Ascending aorta (tissue), 2 donors: ENCODE data around the gene MYMK. TPM values are rescaled to one million over a fixed set of nuclear protein-coding genes. Genes with fewer than 3 reads are reported as not detected.
A peak's percentile ranks its signal among the peaks of the same experiment; 100 is the strongest.

Source experiments
- DNase-seq, 2 donors: peaks; one replicate each; pipeline ENCODE4 v3.0.0-alpha.2; 2019; ENCODE audit warnings: low spot score in 2 of 2
- H3K27ac ChIP-seq, 2 donors: fragments of 200-600 bp; sonication (generic); one replicate each; pipeline ENCODE4 v1.5.1; 2016 to 2017; ENCODE audit warnings: mild to moderate bottlenecking in 1 of 2
- H3K27me3 ChIP-seq: fragments of 200-600 bp; sonication (generic); one replicate; pipeline ENCODE4 v1.5.1; 2017
- H3K36me3 ChIP-seq, 2 donors: fragments of 200-600 bp; sonication (generic); one replicate each; pipeline ENCODE4 v1.5.1; 2016
- H3K4me1 ChIP-seq, 2 donors: fragments of 200-600 bp; sonication (generic); one replicate each; pipeline ENCODE4 v1.5.1; 2016 to 2017; ENCODE audit warnings: mild to moderate bottlenecking in 1 of 2
- H3K4me3 ChIP-seq, 2 donors: fragments of 200-600 bp; sonication (generic); one replicate each; pipeline ENCODE4 v1.5.1; 2016 to 2017; ENCODE audit warnings: mild to moderate bottlenecking in 1 of 2
- H3K9me3 ChIP-seq, 2 donors: fragments of 200-600 bp; sonication (generic); one replicate each; pipeline ENCODE4 v1.5.1; 2016
- intact Hi-C: fragments of 100-400 bp; cut with DNase I; formaldehyde crosslinking; loops from one replicate; pipeline ENCODE4 v1.15.1; 2023
- total RNA-seq: library from RNA; depleted of rRNA; stranded (reverse); fragments of >200 nt; gene quantifications from one replicate; pipeline ENCODE4 v1.1.0, GENCODE V29; 2016
- TF ChIP-seq, protein P1 (sequence below), 3 experiments: fragments of 200-600 bp in 2 of 3; fragments of 450-650 bp in 1 of 3; sonication (generic) in 2 of 3; IDR thresholded peaks; one replicate each; pipeline ENCODE4 v1.5.1; 2016 to 2019; ENCODE audit warnings: antibody characterized with exemption in 3 of 3, mild to moderate bottlenecking in 1 of 3, moderate library complexity in 1 of 3

Gene MYMK
- total RNA-seq, 1 donor from 2014 or later, result not detected

GRCh38 chr9:133484671-133485437, 39.9 kb downstream of the MYMK start:
- Histone ChIP-seq H3K9me3 (no peaks in the 10 kb centered on the region), H3K36me3 (no peaks in the 10 kb centered on the region), H3K4me1 (peaks cover 0 to 4% of the 10 kb centered on the region in 2 donors), H3K27ac (no peak overlapping the region), H3K4me3 (no peak overlapping the region), H3K27me3 (no peaks in the 10 kb centered on the region)
- intact Hi-C loops, result loop anchor here (5.0 kb wide), 2 partner anchors 128 to 303 kb away; partner anchors contain the start of genes SURF1 and SURF2
- DNase-seq, result no peak
- TF ChIP-seq, protein P1, sequence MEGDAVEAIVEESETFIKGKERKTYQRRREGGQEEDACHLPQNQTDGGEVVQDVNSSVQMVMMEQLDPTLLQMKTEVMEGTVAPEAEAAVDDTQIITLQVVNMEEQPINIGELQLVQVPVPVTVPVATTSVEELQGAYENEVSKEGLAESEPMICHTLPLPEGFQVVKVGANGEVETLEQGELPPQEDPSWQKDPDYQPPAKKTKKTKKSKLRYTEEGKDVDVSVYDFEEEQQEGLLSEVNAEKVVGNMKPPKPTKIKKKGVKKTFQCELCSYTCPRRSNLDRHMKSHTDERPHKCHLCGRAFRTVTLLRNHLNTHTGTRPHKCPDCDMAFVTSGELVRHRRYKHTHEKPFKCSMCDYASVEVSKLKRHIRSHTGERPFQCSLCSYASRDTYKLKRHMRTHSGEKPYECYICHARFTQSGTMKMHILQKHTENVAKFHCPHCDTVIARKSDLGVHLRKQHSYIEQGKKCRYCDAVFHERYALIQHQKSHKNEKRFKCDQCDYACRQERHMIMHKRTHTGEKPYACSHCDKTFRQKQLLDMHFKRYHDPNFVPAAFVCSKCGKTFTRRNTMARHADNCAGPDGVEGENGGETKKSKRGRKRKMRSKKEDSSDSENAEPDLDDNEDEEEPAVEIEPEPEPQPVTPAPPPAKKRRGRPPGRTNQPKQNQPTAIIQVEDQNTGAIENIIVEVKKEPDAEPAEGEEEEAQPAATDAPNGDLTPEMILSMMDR (IDR thresholded peaks at IDR 0.05), result no peak

GRCh38 chr9:133483611-133484010, 41.1 kb downstream of the MYMK start:
- H3K27ac ChIP-seq, result no peak overlapping the region
- no peak for DNase-seq
- intact Hi-C loops, result no loop called here
- no peak overlapping the region for H3K4me3 ChIP-seq
- H3K4me1 ChIP-seq, result peaks cover 2 to 12% of the 10 kb centered on the region in 2 donors
- TF ChIP-seq, protein P1 (IDR thresholded peaks at IDR 0.05), result no peak
- no peaks in the 10 kb centered on the region for H3K27me3 ChIP-seq
- no peaks in the 10 kb centered on the region for H3K9me3 ChIP-seq
- H3K36me3 ChIP-seq, result no peaks in the 10 kb centered on the region

DNA sequence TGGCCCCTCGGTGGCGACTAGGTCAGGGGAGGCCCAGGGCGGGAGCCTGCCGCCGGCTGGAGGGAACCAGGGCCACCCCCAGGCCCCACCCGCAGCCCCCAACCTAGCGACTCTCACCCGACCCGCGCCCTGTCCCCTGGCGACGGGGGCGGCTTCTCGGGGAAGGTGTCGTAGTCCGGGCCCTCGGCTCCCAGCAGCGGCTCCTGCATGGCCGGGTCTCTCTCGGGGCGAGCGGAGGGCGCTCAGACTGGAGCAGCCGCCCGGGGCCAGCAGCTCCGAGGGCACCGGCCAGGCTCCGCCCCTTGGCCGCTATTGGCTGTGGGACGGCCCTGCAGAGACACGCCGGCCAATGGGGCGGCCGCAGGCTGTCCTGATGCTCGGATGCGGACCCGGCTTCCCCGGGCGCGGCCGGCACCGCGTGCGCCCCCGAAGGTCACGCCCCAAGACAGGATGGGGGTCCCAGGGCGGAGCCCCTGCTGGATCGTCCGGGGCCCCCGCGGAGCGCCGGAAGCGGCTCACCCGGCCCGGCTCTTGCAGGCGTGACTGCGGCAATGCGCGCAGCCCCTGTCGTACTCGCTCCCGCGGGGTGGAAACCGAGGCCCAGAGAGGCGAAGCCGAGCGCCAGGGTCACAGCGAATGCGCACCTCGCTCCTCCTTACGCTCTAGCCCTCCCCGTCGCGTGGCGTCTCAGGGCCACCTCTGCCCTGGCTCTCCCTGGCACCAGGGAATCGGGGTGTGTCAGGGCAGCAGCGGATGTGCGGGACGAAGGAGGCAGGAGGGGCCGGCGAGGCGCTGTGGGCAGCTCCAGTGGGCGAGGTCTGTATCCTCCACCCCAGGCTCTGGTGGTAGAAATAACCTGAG, 45.7 kb downstream of the MYMK start, which contains the start of gene SLC2A6:
Gene SLC2A6 (minus strand): TSS at position 249 of the 861 bp plus-strand sequence. CDS start 40 bp downstream, at position 209.
- intact Hi-C loops, result loop anchor here (1.0 to 2.0 kb wide), 2 partner anchors 20 to 60 kb away; partner anchors contain the start of genes CACFD1 and REXO4
- Histone ChIP-seq H3K9me3 (no peaks in the 10 kb centered on the region), H3K36me3 (peaks cover 0 to under 1% of the 10 kb centered on the region in 2 donors), H3K27ac (peak within 1 kb of the TSS; percentile 50 to 64), H3K4me3 (peak within 1 kb of the TSS; percentile 44 to 80), H3K4me1 (peaks cover 6 to 17% of the 10 kb centered on the region in 2 donors), H3K27me3 (no peaks in the 10 kb centered on the region)
- DNase-seq, result peak; percentile 52 to 93
- TF ChIP-seq, protein P1 (IDR thresholded peaks at IDR 0.05), result no peak

DNA sequence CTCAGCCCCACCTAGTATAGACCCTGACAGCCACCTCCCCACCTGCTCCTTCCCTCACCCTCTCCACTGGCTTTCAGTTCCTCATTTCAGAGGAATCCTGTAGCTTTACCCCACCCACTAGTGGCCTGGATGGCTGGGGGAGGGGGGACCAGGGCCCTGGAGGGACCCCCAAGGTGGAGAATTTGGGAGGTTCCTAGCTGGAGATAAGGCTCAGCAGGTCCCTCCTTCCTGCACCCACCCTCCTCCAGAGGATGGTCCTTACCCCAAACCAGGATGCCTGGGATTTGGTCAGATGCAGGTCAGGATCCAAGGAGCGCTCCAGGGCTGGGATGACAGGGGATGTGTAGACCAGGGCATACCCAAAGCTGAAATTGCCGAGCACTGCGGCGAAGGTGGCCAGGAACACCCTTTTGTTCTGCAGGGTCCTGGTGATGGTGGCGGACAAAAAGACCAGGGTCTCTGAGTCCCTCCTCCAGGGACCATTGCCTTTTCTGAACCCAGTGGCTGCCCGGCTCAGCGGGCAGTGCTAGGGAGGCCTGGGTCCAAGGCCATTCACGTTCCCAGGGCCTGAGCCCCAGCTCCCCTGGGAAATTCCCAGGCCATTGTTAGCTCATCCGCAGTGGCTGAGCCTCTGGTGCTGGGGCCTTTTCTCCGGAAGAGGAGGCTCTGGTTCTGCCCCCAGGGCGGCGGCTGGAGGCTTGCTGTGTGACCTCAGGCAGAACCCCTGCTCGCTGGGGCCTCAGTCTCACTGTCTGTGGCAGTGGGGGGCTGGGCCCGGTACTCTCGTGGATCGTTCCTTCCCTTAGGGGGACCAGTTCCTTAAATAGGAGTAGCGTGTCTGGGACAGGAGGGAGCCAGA, 46.5 kb downstream of the MYMK start:
- Histone ChIP-seq H3K36me3 (peaks cover 0 to 2% of the 10 kb centered on the region in 2 donors), H3K4me3 (peak overlapping the region; percentile 44 to 80), H3K4me1 (peaks cover 6 to 17% of the 10 kb centered on the region in 2 donors), H3K27me3 (no peaks in the 10 kb centered on the region), H3K27ac (peak overlapping the region; percentile 50 to 64), H3K9me3 (no peaks in the 10 kb centered on the region)
- TF ChIP-seq, protein P1 (IDR thresholded peaks at IDR 0.05), result no peak
- DNase-seq, result no peak
- intact Hi-C loops, result loop anchor here (2.0 kb wide), 1 partner anchor 59 kb away; the partner anchor contains the start of gene REXO4

- DNase-seq, result no peak
- Histone ChIP-seq H3K9me3 (no peaks in the 10 kb centered on the region), H3K27me3 (no peaks in the 10 kb centered on the region), H3K4me1 (peaks cover 6 to 17% of the 10 kb centered on the region in 2 donors), H3K4me3 (no peak overlapping the region), H3K36me3 (peaks cover 0 to 2% of the 10 kb centered on the region in 2 donors), H3K27ac (no peak overlapping the region)
- TF ChIP-seq, protein P1 (IDR thresholded peaks at IDR 0.05), result no peak
- intact Hi-C loops, result no loop called here
These were observed 47.3 kb downstream of the MYMK start for GRCh38 chr9:133477461-133477860.
